ENCODE measurements around the gene UCHL5. TPM values are rescaled to one million over a fixed set of nuclear protein-coding genes. Genes with fewer than 3 reads are reported as not detected.

Gene UCHL5
- total and polyA plus RNA-seq, 2 of the 13 experiments (the other 11 are each of a cell fraction or from before 2014, with no cell fraction given), result 18.2 to 44.1 TPM

- no peaks in the 10 kb centered on the region for H4K20me1 ChIP-seq (ENCODE audit: insufficient read depth, low read length)
- 0 out of 5 replicates have a peak, but pooled peaks cover 0 to 6% of the 10 kb centered on the region in 2 experiments for H3K36me3 ChIP-seq (replicated peaks in 1 of 2; ENCODE audit: control insufficient read depth in 1 of 2, insufficient read depth in 2 of 2, low read length in 2 of 2)
- no peaks in the 10 kb centered on the region for H3K79me2 ChIP-seq (ENCODE audit: insufficient read depth, low read length)
- BruUV-seq (replicated peaks), result no TSS peak
- ChIA-PET CTCF (ENCODE audit: low intra/inter-chr PET ratio, low total read pairs) (no interaction called here), POLR2A (no interaction called here)
- ATAC-seq, result no peak
- TF ChIP-seq, protein P1, sequence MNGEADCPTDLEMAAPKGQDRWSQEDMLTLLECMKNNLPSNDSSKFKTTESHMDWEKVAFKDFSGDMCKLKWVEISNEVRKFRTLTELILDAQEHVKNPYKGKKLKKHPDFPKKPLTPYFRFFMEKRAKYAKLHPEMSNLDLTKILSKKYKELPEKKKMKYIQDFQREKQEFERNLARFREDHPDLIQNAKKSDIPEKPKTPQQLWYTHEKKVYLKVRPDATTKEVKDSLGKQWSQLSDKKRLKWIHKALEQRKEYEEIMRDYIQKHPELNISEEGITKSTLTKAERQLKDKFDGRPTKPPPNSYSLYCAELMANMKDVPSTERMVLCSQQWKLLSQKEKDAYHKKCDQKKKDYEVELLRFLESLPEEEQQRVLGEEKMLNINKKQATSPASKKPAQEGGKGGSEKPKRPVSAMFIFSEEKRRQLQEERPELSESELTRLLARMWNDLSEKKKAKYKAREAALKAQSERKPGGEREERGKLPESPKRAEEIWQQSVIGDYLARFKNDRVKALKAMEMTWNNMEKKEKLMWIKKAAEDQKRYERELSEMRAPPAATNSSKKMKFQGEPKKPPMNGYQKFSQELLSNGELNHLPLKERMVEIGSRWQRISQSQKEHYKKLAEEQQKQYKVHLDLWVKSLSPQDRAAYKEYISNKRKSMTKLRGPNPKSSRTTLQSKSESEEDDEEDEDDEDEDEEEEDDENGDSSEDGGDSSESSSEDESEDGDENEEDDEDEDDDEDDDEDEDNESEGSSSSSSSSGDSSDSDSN (CRISPR knock-in tag; IDR thresholded peaks at IDR 0.05), result no peak
- TF ChIP-seq ZBTB3 (CRISPR knock-in tag; IDR thresholded peaks at IDR 0.05; ENCODE audit: borderline replicate concordance, low read depth), result no peak
- 98% methylated on average over 7 of the region's 7 CpGs for WGBS (ENCODE audit: low lambda C conversion rate)
- H3K9ac ChIP-seq (ENCODE audit: insufficient read depth, low read depth, low read length), result no peak overlapping the region
- H3K4me3 ChIP-seq (replicated peaks in 1 of 3; ENCODE audit: insufficient read depth in 1 of 3, low read depth in 2 of 3, low read length in 3 of 3), result no peak overlapping the region
- H3K4me1 ChIP-seq (ENCODE audit: insufficient read depth, low read length), result no peaks in the 10 kb centered on the region
- no peak overlapping the region for H3K4me2 ChIP-seq (ENCODE audit: low read depth, low read length)
- H3K27ac ChIP-seq (ENCODE audit: extremely low read length, insufficient read depth, low read length), result no peak overlapping the region
- FAIRE-seq, result no peak
- H2AFZ ChIP-seq (ENCODE audit: low read length), result no peak overlapping the region
- no peak for DNase-seq (ENCODE audit: low spot score)
- H3K9me3 ChIP-seq (ENCODE audit: low read length), result no peaks in the 10 kb centered on the region
- no peaks in the 10 kb centered on the region for H3K27me3 ChIP-seq (ENCODE audit: control insufficient read depth in 1 of 2, insufficient read depth in 2 of 2, low read length in 2 of 2)
- in situ Hi-C loops (cut with HindIII; ENCODE audit: extremely low pct_ligation_motif_present, low pct_unique_long_range_greater_than_20kb) (no loop called here), intact Hi-C loops (cut with micrococcal nuclease; ENCODE audit: unreplicated experiment) (no loop called here)
These were observed 65.0 kb downstream of the UCHL5 start for GRCh38 chr1:192994141-192994540.

DNA sequence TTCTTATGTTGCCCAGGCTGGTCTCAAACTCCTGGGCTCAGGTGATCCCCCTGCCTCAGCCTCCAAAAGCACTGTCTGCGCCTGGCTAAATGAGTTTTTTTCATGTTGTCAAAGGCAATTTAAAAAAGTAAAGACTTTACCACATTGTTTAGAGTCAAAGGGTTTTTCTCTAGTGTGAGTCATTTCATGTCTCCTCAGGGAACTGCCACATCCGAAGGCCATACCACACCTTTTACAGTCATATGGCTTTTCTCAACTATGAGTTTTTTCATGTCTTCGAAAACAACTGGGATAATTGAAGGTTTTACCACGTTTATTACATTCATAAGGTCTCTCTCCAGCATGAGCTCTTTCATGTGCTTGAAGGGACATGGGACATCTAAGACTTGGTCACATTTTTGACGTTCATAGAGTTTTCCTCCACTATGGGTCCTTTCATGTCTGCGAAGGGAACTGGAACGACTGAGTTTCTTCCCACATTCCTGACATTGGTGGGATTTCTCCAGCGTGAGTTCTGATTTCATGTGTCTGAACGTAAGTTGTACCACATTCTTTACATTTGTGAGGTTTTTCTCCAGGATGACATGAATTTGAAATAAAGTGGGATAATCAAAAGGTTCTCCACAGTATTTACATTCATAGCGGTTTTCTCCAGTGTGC, 65.6 kb downstream of the UCHL5 start:
- POLR2A ChIA-PET, result no interaction called here
- DNase-seq (ENCODE audit: low spot score) (no peak), ATAC-seq (no peak), FAIRE-seq (no peak)
- H3K27ac ChIP-seq (ENCODE audit: extremely low read length, insufficient read depth, low read length), result no peak overlapping the region
- H4K20me1 ChIP-seq (ENCODE audit: insufficient read depth, low read length), result no peaks in the 10 kb centered on the region
- H3K9me3 ChIP-seq (ENCODE audit: low read length), result no peaks in the 10 kb centered on the region
- BruUV-seq (replicated peaks), result no TSS peak
- H3K27me3 ChIP-seq (ENCODE audit: control insufficient read depth in 1 of 2, insufficient read depth in 2 of 2, low read length in 2 of 2), result no peaks in the 10 kb centered on the region
- H2AFZ ChIP-seq (ENCODE audit: low read length), result no peak overlapping the region
- H3K9ac ChIP-seq (ENCODE audit: insufficient read depth, low read depth, low read length), result no peak overlapping the region
- WGBS (ENCODE audit: low lambda C conversion rate), result 96% methylated on average over 10 of the region's 10 CpGs
- 0 out of 5 replicates have a peak, but pooled peaks cover 0 to 6% of the 10 kb centered on the region in 2 experiments for H3K36me3 ChIP-seq (replicated peaks in 1 of 2; ENCODE audit: control insufficient read depth in 1 of 2, insufficient read depth in 2 of 2, low read length in 2 of 2)
- CTCF ChIA-PET (ENCODE audit: low intra/inter-chr PET ratio, low total read pairs), result no interaction called here
- no peak overlapping the region for H3K4me3 ChIP-seq (replicated peaks in 1 of 3; ENCODE audit: insufficient read depth in 1 of 3, low read depth in 2 of 3, low read length in 3 of 3)
- in situ Hi-C loops (cut with HindIII; ENCODE audit: extremely low pct_ligation_motif_present, low pct_unique_long_range_greater_than_20kb), result no loop called here
- TF ChIP-seq POLR2AphosphoS5 (IDR thresholded peaks at IDR 0.05; ENCODE audit: low read depth, low read length) (no peak), SNAPC4 (CRISPR knock-in tag; IDR thresholded peaks at IDR 0.05) (no peak)
- TF ChIP-seq, protein P2, sequence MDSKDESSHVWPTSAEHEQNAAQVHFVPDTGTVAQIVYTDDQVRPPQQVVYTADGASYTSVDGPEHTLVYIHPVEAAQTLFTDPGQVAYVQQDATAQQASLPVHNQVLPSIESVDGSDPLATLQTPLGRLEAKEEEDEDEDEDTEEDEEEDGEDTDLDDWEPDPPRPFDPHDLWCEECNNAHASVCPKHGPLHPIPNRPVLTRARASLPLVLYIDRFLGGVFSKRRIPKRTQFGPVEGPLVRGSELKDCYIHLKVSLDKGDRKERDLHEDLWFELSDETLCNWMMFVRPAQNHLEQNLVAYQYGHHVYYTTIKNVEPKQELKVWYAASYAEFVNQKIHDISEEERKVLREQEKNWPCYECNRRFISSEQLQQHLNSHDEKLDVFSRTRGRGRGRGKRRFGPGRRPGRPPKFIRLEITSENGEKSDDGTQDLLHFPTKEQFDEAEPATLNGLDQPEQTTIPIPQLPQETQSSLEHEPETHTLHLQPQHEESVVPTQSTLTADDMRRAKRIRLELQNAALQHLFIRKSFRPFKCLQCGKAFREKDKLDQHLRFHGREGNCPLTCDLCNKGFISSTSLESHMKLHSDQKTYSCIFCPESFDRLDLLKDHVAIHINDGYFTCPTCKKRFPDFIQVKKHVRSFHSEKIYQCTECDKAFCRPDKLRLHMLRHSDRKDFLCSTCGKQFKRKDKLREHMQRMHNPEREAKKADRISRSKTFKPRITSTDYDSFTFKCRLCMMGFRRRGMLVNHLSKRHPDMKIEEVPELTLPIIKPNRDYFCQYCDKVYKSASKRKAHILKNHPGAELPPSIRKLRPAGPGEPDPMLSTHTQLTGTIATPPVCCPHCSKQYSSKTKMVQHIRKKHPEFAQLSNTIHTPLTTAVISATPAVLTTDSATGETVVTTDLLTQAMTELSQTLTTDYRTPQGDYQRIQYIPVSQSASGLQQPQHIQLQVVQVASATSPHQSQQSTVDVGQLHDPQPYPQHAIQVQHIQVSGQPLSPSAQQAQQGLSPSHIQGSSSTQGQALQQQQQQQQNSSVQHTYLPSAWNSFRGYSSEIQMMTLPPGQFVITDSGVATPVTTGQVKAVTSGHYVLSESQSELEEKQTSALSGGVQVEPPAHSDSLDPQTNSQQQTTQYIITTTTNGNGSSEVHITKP (CRISPR knock-in tag; IDR thresholded peaks at IDR 0.05; ENCODE audit: low read depth), result no peak
- no peaks in the 10 kb centered on the region for H3K4me1 ChIP-seq (ENCODE audit: insufficient read depth, low read length)
- no peaks in the 10 kb centered on the region for H3K79me2 ChIP-seq (ENCODE audit: insufficient read depth, low read length)
- no peak overlapping the region for H3K4me2 ChIP-seq (ENCODE audit: low read depth, low read length)
- intact Hi-C loops (cut with micrococcal nuclease; ENCODE audit: unreplicated experiment), result no loop called here

All from HepG2 (cell line).